Measurements from ENCODE around the gene MEF2C. TPM values are rescaled to one million over a fixed set of nuclear protein-coding genes. Genes with fewer than 3 reads are reported as not detected.
A peak's percentile ranks its signal among the peaks of the same experiment; 100 is the strongest.

The MEF2C gene
- polyA plus RNA-seq, 3 donors = 32.0 to 89.3 (median 88.3) TPM

- H3K4me3 Mint-ChIP-seq = peak overlapping the region; percentile 4 to 81
- H3K27ac ChIP-seq (ENCODE audit: low read depth in 1 of 2, low read length in 2 of 2) = no peak overlapping the region
- no peaks in the 10 kb centered on the region for H3K79me2 ChIP-seq (ENCODE audit: insufficient read depth, low read length)
- peaks cover 0 to 38% (median 7%) of the 10 kb centered on the region in 7 donors for H3K9me3 Mint-ChIP-seq
- no peak overlapping the region for H2AFZ ChIP-seq (ENCODE audit: insufficient read depth, low read depth, low read length, poor library complexity, severe bottlenecking)
- H3K36me3 Mint-ChIP-seq = peaks cover 3 to 9% of the 10 kb centered on the region in 2 donors
- H3K4me1 Mint-ChIP-seq = peaks cover 21% of the 10 kb centered on the region
- peaks cover 0 to 66% of the 10 kb centered on the region in 2 donors for H3K9me3 ChIP-seq (replicated peaks in 1 of 2; ENCODE audit: control insufficient read depth in 1 of 2, insufficient read depth in 1 of 2, low read length in 2 of 2)
- H3K27ac Mint-ChIP-seq = peak overlapping the region in 1 of 7 donors; percentile 62
- 1% methylated on average over 12 of the region's 31 CpGs for WGBS (ENCODE audit: insufficient coverage)
- H4K20me1 ChIP-seq (ENCODE audit: insufficient read depth, low read length) = no peaks in the 10 kb centered on the region
- TF ChIP-seq CTCF (IDR thresholded peaks at IDR 0.05) = no peak
- no peak overlapping the region for H3K9ac ChIP-seq (ENCODE audit: insufficient read depth, low read length, poor library complexity, severe bottlenecking)
- no peak overlapping the region for H3K4me2 ChIP-seq (replicated peaks; ENCODE audit: extremely low read depth, low read length, poor library complexity, severe bottlenecking)
- H3K4me1 ChIP-seq (ENCODE audit: control insufficient read depth in 1 of 2, insufficient read depth in 2 of 2, low read length in 2 of 2) = peaks cover 6 to 14% of the 10 kb centered on the region in 2 donors
- no peak overlapping the region for H3K4me3 ChIP-seq (replicated peaks in 1 of 3; ENCODE audit: low read depth in 2 of 3, low read length in 3 of 3)
- no peaks in the 10 kb centered on the region for H3K36me3 ChIP-seq (replicated peaks in 1 of 2; ENCODE audit: control insufficient read depth in 1 of 2, insufficient read depth in 2 of 2, low read length in 2 of 2)
- intact Hi-C loops (cut with micrococcal nuclease) = loop anchor here in 1 of 2 donors (10.0 kb wide), 1 partner anchor 539 kb away; no protein-coding TSS in a partner anchor
- peaks cover 97 to 100% of the 10 kb centered on the region in 2 donors for H3K27me3 ChIP-seq (ENCODE audit: control insufficient read depth in 2 of 2, insufficient read depth in 2 of 2, low read length in 2 of 2)
- peaks cover 99 to 100% (median 99%) of the 10 kb centered on the region in 3 donors for H3K27me3 Mint-ChIP-seq (ENCODE audit: low read depth in 3 of 3)
- DNase-seq = no peak
Measured at GRCh38 chr5:88683506-88684135, 199.4 kb downstream of the MEF2C start.

- TF ChIP-seq CTCF (IDR thresholded peaks at IDR 0.05) = no peak
- H3K27me3 ChIP-seq (ENCODE audit: control insufficient read depth in 2 of 2, insufficient read depth in 2 of 2, low read length in 2 of 2) = peaks cover 95 to 99% of the 10 kb centered on the region in 2 donors
- intact Hi-C loops (cut with micrococcal nuclease) = loop anchor here in 1 of 2 donors (10.0 kb wide), 1 partner anchor 538 kb away; no protein-coding TSS in a partner anchor
- H3K4me1 Mint-ChIP-seq = peaks cover 22% of the 10 kb centered on the region
- H4K20me1 ChIP-seq (ENCODE audit: insufficient read depth, low read length) = no peaks in the 10 kb centered on the region
- DNase-seq = no peak
- peaks cover 3 to 9% of the 10 kb centered on the region in 2 donors for H3K36me3 Mint-ChIP-seq
- no peak overlapping the region for H2AFZ ChIP-seq (ENCODE audit: insufficient read depth, low read depth, low read length, poor library complexity, severe bottlenecking)
- H3K27me3 Mint-ChIP-seq (ENCODE audit: low read depth in 3 of 3) = peaks cover 97 to 99% (median 98%) of the 10 kb centered on the region in 3 donors
- WGBS (ENCODE audit: insufficient coverage) = 16% methylated on average over 3 of the region's 5 CpGs
- H3K4me3 ChIP-seq (replicated peaks in 1 of 3; ENCODE audit: low read depth in 2 of 3, low read length in 3 of 3) = no peak overlapping the region
- no peak overlapping the region for H3K4me2 ChIP-seq (replicated peaks; ENCODE audit: extremely low read depth, low read length, poor library complexity, severe bottlenecking)
- H3K9ac ChIP-seq (ENCODE audit: insufficient read depth, low read length, poor library complexity, severe bottlenecking) = no peak overlapping the region
- peak overlapping the region in 1 of 2 donors; percentile 81 for H3K4me3 Mint-ChIP-seq
- H3K27ac ChIP-seq (ENCODE audit: low read depth in 1 of 2, low read length in 2 of 2) = no peak overlapping the region
- H3K79me2 ChIP-seq (ENCODE audit: insufficient read depth, low read length) = no peaks in the 10 kb centered on the region
- peaks cover 0 to 65% of the 10 kb centered on the region in 2 donors for H3K9me3 ChIP-seq (replicated peaks in 1 of 2; ENCODE audit: control insufficient read depth in 1 of 2, insufficient read depth in 1 of 2, low read length in 2 of 2)
- H3K36me3 ChIP-seq (replicated peaks in 1 of 2; ENCODE audit: control insufficient read depth in 1 of 2, insufficient read depth in 2 of 2, low read length in 2 of 2) = no peaks in the 10 kb centered on the region
- peaks cover 0 to 43% (median 9%) of the 10 kb centered on the region in 7 donors for H3K9me3 Mint-ChIP-seq
- H3K27ac Mint-ChIP-seq = no peak overlapping the region
- peaks cover 6 to 14% of the 10 kb centered on the region in 2 donors for H3K4me1 ChIP-seq (ENCODE audit: control insufficient read depth in 1 of 2, insufficient read depth in 2 of 2, low read length in 2 of 2)
Measured at GRCh38 chr5:88682881-88683361, 200.1 kb downstream of the MEF2C start.

All from CD14-positive monocyte (primary cell).